HEK293T (cell line): ENCODE data around the gene RING1.

ENCODE experiments used
- CTCF ChIA-PET: fragments of 350-600 bp; formaldehyde crosslinking; extraction: SDS; loops from one replicate; lab custom pipeline; 2021; ENCODE audit warnings: antibody characterized with exemption, inconsistent platforms; lab: Yijun Ruan, JAX
- POLR2A ChIA-PET: fragments of 350-600 bp; formaldehyde crosslinking; extraction: SDS; loops from one replicate; lab custom pipeline; 2020; ENCODE audit warnings: antibody characterized with exemption, inconsistent platforms; lab: Yijun Ruan, JAX
- DNase-seq: peaks from one replicate; pipeline ENCODE4 v3.0.0; 2012; ENCODE audit warnings: mixed read lengths; ENCODE audit errors: extremely low spot score
- ARNT ChIP-seq: fragments of 450-650 bp; IDR thresholded peaks from 2 replicates; pipeline ENCODE4 v1.6.1; 2017; ENCODE audit warnings: mild to moderate bottlenecking
- BHLHE40 ChIP-seq: fragments of 450-650 bp; IDR thresholded peaks from 2 replicates; pipeline ENCODE4 v1.6.1; 2016; ENCODE audit warnings: mild to moderate bottlenecking, moderate library complexity, borderline replicate concordance
- CTBP1 ChIP-seq: fragments of 450-650 bp; IDR thresholded peaks from 2 replicates; pipeline ENCODE4 v1.6.1; 2016; ENCODE audit warnings: borderline replicate concordance
- ELF4 ChIP-seq: fragments of 450-650 bp; IDR thresholded peaks from 2 replicates; pipeline ENCODE4 v1.6.1; 2017; ENCODE audit warnings: antibody characterized with exemption
- FOXA1 ChIP-seq: fragments of 450-650 bp; IDR thresholded peaks from 2 replicates; pipeline ENCODE4 v1.6.1; 2016; ENCODE audit warnings: mild to moderate bottlenecking
- FOXK2 ChIP-seq: fragments of 450-650 bp; IDR thresholded peaks from 2 replicates; pipeline ENCODE4 v1.6.1; 2016; ENCODE audit warnings: mild to moderate bottlenecking
- FOXM1 ChIP-seq: fragments of 450-650 bp; IDR thresholded peaks from 2 replicates; pipeline ENCODE4 v1.6.1; 2017; ENCODE audit warnings: mild to moderate bottlenecking, borderline replicate concordance
- HDGF ChIP-seq: fragments of 450-650 bp; IDR thresholded peaks from 2 replicates; pipeline ENCODE4 v1.6.1; 2017; ENCODE audit warnings: antibody characterized with exemption, borderline replicate concordance
- L3MBTL2 ChIP-seq: fragments of 450-650 bp; conservative IDR thresholded peaks from 2 replicates; pipeline ENCODE4 v1.6.1; 2016; ENCODE audit warnings: mild to moderate bottlenecking
- LEF1 ChIP-seq: fragments of 450-650 bp; IDR thresholded peaks from 2 replicates; pipeline ENCODE4 v1.6.1; 2017; ENCODE audit warnings: mild to moderate bottlenecking, borderline replicate concordance
- NFRKB ChIP-seq: fragments of 450-650 bp; IDR thresholded peaks from 2 replicates; pipeline ENCODE4 v1.6.1; 2016; ENCODE audit warnings: mild to moderate bottlenecking, moderate library complexity
- PKNOX1 ChIP-seq: fragments of 450-650 bp; IDR thresholded peaks from 2 replicates; pipeline ENCODE4 v1.6.1; 2016
- SP1 ChIP-seq: fragments of 450-650 bp; IDR thresholded peaks from 2 replicates; pipeline ENCODE4 v1.6.1; 2017
- SUZ12 ChIP-seq: fragments of 450-650 bp; IDR thresholded peaks from 2 replicates; pipeline ENCODE4 v1.6.1; 2016; ENCODE audit warnings: mild to moderate bottlenecking
- TARDBP ChIP-seq: fragments of 450-650 bp; IDR thresholded peaks from 2 replicates; pipeline ENCODE4 v1.6.1; 2016
- ZNF384 ChIP-seq: fragments of 450-650 bp; IDR thresholded peaks from 2 replicates; pipeline ENCODE4 v1.6.1; 2016

RING1 gene

DNA sequence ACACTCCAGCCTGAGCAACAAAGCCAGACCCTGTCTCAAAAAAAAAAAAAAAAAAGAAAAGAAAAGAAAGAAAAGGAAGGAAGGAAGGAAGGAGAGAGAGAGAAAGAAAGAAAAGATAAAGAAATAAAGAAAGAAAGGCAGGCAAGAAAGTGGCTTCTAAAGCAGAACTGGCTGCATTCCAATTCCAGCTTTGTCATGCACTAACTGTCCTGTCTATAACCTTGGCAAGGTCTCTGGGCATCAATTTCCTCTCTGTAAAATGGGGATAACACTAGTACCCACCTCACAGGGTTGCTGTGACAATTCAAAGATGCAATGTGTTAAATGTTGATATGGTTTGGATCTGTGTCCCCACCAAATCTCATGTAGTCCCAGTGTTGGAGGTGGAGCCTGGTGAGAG is 28.0 kb downstream of the RING1 start:
- CTCF ChIA-PET: interaction anchor here (0.9 to 1.7 kb wide), 2 partner anchors 12 to 39 kb away, joined by 3 to 7 read pairs; no protein-coding TSS in a partner anchor
- no peak for DNase-seq
- POLR2A ChIA-PET: interaction anchor here (0.9 to 1.8 kb wide), 4 partner anchors 11 to 35 kb away, joined by 3 to 7 read pairs (median 5); partner anchors contain the start of genes RPS18 and VPS52
- TF ChIP-seq HDGF: no peak
- TF ChIP-seq L3MBTL2: no peak
- TF ChIP-seq SP1: no peak
- no peak for TF ChIP-seq FOXA1
- no peak for TF ChIP-seq BHLHE40
- no peak for TF ChIP-seq TARDBP
- no peak for TF ChIP-seq LEF1
- TF ChIP-seq CTBP1: no peak
- TF ChIP-seq ZNF384: no peak
- TF ChIP-seq FOXM1: no peak
- no peak for TF ChIP-seq ARNT

GRCh38 chr6:33236852-33237251 is 28.6 kb downstream of the RING1 start:
- DNase-seq: no peak
- no peak for TF ChIP-seq PKNOX1
- no peak for TF ChIP-seq FOXK2
- no peak for TF ChIP-seq L3MBTL2
- no peak for TF ChIP-seq NFRKB
- no peak for TF ChIP-seq LEF1
- ChIA-PET POLR2A (interaction anchor here (1.2 to 1.6 kb wide), 2 partner anchors 11 to 34 kb away, joined by 4 to 6 read pairs; partner anchors contain the start of genes RPS18 and VPS52), CTCF (interaction anchor here (0.9 kb wide), 1 partner anchor 40 kb away, joined by 3 read pairs; no protein-coding TSS in a partner anchor)

DNA sequence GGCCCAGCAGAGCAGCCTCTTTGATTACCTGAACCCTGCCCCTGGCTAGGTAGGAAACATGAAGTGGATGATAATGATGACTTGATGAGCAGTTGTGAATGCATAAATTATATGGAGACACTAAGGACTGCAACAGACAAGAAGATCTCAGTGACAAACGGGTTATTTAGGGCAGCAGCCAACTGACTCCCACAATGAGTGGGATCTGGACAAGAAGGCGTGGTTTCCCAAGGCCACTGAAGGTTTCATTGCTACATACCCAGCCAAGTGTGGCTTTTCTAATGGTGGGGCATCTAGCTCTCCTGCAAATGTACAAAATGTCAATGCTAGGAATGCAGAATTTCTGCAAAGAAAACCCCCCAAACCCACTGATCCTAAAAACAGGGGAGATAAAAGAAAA is 29.4 kb downstream of the RING1 start:
- TF ChIP-seq NFRKB (no peak), CTBP1 (no peak), LEF1 (no peak), FOXM1 (no peak), ZNF384 (no peak), HDGF (no peak), TARDBP (no peak), L3MBTL2 (no peak), SP1 (no peak), ELF4 (no peak), ARNT (no peak), BHLHE40 (no peak)
- DNase-seq: no peak
- ChIA-PET POLR2A (interaction anchor here (1.0 to 1.6 kb wide), 4 partner anchors 9 to 266 kb away, joined by 3 to 6 read pairs (median 4); no protein-coding TSS in a partner anchor), CTCF (interaction anchor here (0.7 to 1.5 kb wide), 3 partner anchors 10 to 355 kb away, joined by 3 to 6 read pairs (median 4); no protein-coding TSS in a partner anchor)

DNA sequence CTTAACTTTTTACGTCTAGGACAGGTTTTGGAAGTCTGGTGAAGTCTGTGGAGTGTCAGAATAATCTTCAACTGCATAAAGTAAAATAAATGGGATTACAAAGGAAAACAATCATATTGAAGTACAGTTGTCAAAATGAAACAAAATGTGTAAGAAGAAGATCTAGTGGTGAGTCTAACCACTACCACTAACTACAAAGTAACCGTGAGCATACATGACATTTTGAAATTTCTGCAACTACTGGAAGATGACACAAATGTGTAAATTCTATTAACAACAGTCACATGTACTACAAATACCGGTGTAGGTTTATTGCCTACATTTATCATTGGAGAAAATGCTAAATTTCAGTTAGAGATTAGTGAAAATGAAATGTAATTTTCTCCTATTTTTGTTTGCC is 33.7 kb downstream of the RING1 start:
- CTCF ChIA-PET: interaction anchor here (0.7 kb wide), 1 partner anchor 116 kb away, joined by 3 read pairs; no protein-coding TSS in a partner anchor
- POLR2A ChIA-PET: no interaction called here

GRCh38 chr6:33243476-33243875 is 35.2 kb downstream of the RING1 start:
- POLR2A ChIA-PET: no interaction called here
- CTCF ChIA-PET: interaction anchor here (0.7 kb wide), 1 partner anchor 96 kb away, joined by 9 read pairs; no protein-coding TSS in a partner anchor
- no peak for DNase-seq
- TF ChIP-seq FOXA1: no peak
- TF ChIP-seq FOXK2: no peak
- TF ChIP-seq SP1: no peak
- TF ChIP-seq L3MBTL2: no peak
- no peak for TF ChIP-seq NFRKB
- TF ChIP-seq TARDBP: no peak
- no peak for TF ChIP-seq SUZ12
- no peak for TF ChIP-seq LEF1
- TF ChIP-seq BHLHE40: no peak
- no peak for TF ChIP-seq ARNT
- TF ChIP-seq FOXM1: no peak
- TF ChIP-seq HDGF: no peak
- no peak for TF ChIP-seq CTBP1
- TF ChIP-seq ZNF384: no peak
- TF ChIP-seq ELF4: no peak
- no peak for TF ChIP-seq PKNOX1

More for the DNA sequence above, 33.7 kb downstream of the RING1 start:
- DNase-seq: no peak
- TF ChIP-seq PKNOX1: no peak
- TF ChIP-seq ZNF384: no peak
- TF ChIP-seq TARDBP: no peak
- TF ChIP-seq L3MBTL2: no peak
- TF ChIP-seq NFRKB: no peak
- TF ChIP-seq FOXA1: no peak
- TF ChIP-seq BHLHE40: no peak
- no peak for TF ChIP-seq LEF1
- TF ChIP-seq SUZ12: no peak
- TF ChIP-seq ARNT: no peak
- TF ChIP-seq SP1: no peak

GRCh38 chr6:33247977-33248642 is 39.8 kb downstream of the RING1 start:
- TF ChIP-seq FOXA1: no peak
- POLR2A ChIA-PET: interaction anchor here (0.6 to 7.2 kb wide), 18 partner anchors 8 to 276 kb away, joined by 3 to 64 read pairs (median 8); partner anchors contain the start of genes B3GALT4, HSD17B8, RGL2 and RING1
- CTCF ChIA-PET: interaction anchor here (0.6 to 2.7 kb wide), 16 partner anchors 10 to 263 kb away, joined by 3 to 19 read pairs (median 4); partner anchors contain the start of genes HSD17B8 and RPS18
- DNase-seq: peak; percentile 80
